GM23248 (cell line): ENCODE results near the gene MAN2B2.

Source experiments
- EZH2 ChIP-seq: fragments of 200-600 bp; sonication (generic); IDR thresholded peaks from 2 replicates; pipeline ENCODE4 v1.6.1; 2018; ENCODE audit warnings: antibody characterized with exemption, mild to moderate bottlenecking; ENCODE audit not compliant: insufficient read depth, poor library complexity, severe bottlenecking
- EZH2phosphoT487 ChIP-seq: fragments of 200-600 bp; sonication (generic); IDR thresholded peaks from 2 replicates; pipeline ENCODE4 v1.6.1; 2018; ENCODE audit warnings: antibody characterized with exemption, moderate library complexity, mild to moderate bottlenecking, low read depth; ENCODE audit not compliant: insufficient read depth

- TF ChIP-seq EZH2 = no peak
- TF ChIP-seq EZH2phosphoT487 = no peak
Observed at GRCh38 chr4:6541789-6542188, 33.2 kb upstream of the MAN2B2 start.
